SU-DHL-6 (cell line): ENCODE results near the gene KRTCAP2.

Source experiments
- H2AFZ ChIP-seq: fragments of 200-600 bp; sonication (generic); 2 replicates; pipeline ENCODE4 v1.6.1; 2014; ENCODE audit warnings: low read depth, mild to moderate bottlenecking, moderate library complexity, mixed read lengths, antibody characterized with exemption, low read length; ENCODE audit not compliant: severe bottlenecking
- H3F3A ChIP-seq: fragments of 200-600 bp; shearing (Covaris generic); 2 replicates; pipeline ENCODE4 v1.6.0; 2016; ENCODE audit warnings: antibody characterized with exemption, mild to moderate bottlenecking; ENCODE audit not compliant: insufficient read depth
- H3K27ac ChIP-seq: fragments of 200-600 bp; sonication (generic); 2 replicates; pipeline ENCODE4 v1.5.1; 2016; ENCODE audit warnings: low read depth, mild to moderate bottlenecking, low read length, moderate library complexity, mixed read lengths
- H3K27me3 ChIP-seq: fragments of 200-600 bp; sonication (generic), shearing (Covaris generic); 2 replicates; pipeline ENCODE4 v1.6.0; 2014; ENCODE audit warnings: mild to moderate bottlenecking, low read length
- H3K36me3 ChIP-seq: fragments of 200-600 bp; sonication (generic); 2 replicates; pipeline ENCODE4 v1.6.1; 2014; ENCODE audit warnings: mild to moderate bottlenecking, low read length, mixed read lengths
- H3K4me2 ChIP-seq: fragments of 300-600, 200-600 bp; shearing (Covaris generic), sonication (generic); 2 replicates; pipeline ENCODE4 v1.6.0; 2014; ENCODE audit warnings: low read length, low read depth, mild to moderate bottlenecking; ENCODE audit not compliant: poor library complexity, severe bottlenecking
- H3K4me3 ChIP-seq: fragments of 200-600 bp; sonication (generic); 2 replicates; pipeline ENCODE4 v1.5.1; 2014; ENCODE audit warnings: antibody characterized with exemption, low read length, mild to moderate bottlenecking, mixed read lengths; ENCODE audit not compliant: insufficient read depth, poor library complexity, severe bottlenecking
- H3K79me2 ChIP-seq: fragments of 200-600 bp; sonication (generic); 2 replicates; pipeline ENCODE4 v1.6.1; 2014; ENCODE audit warnings: mild to moderate bottlenecking, low read length, moderate library complexity; ENCODE audit not compliant: insufficient read depth
- H3K9ac ChIP-seq: fragments of 200-600 bp; sonication (generic); 2 replicates; pipeline ENCODE4 v1.7.0; 2014; ENCODE audit warnings: mild to moderate bottlenecking, low read length
- H3K9me2 ChIP-seq: fragments of 200-600 bp; sonication (generic); replicated peaks from 2 replicates; pipeline ENCODE4 v1.6.1; 2014; ENCODE audit warnings: low read length; ENCODE audit not compliant: insufficient read depth
- H3K9me3 ChIP-seq: fragments of 200-600 bp; sonication (generic); 2 replicates; pipeline ENCODE4 v1.6.1; 2014; ENCODE audit warnings: low read length, mixed read lengths; ENCODE audit not compliant: insufficient read depth
- H4K20me1 ChIP-seq: fragments of 200-600 bp; sonication (generic); 2 replicates; pipeline ENCODE4 v1.6.1; 2014; ENCODE audit warnings: low read depth, mild to moderate bottlenecking, antibody characterized with exemption, low read length, moderate library complexity, mixed read lengths
- EZH2phosphoT487 ChIP-seq: fragments of 200-600 bp; sonication (generic), shearing (Covaris generic); conservative IDR thresholded peaks from 2 replicates; pipeline ENCODE4 v1.6.1; 2018; ENCODE audit warnings: mild to moderate bottlenecking, antibody characterized with exemption, low read length, moderate library complexity, mixed read lengths
- TF ChIP-seq, protein P1 (sequence below): fragments of 200-600 bp; sonication (generic); IDR thresholded peaks from one replicate; pipeline ENCODE4 v1.5.1; 2017; ENCODE audit warnings: antibody characterized with exemption, mild to moderate bottlenecking, low read length, moderate library complexity; ENCODE audit not compliant: insufficient read depth, poor library complexity, severe bottlenecking

Gene KRTCAP2

DNA sequence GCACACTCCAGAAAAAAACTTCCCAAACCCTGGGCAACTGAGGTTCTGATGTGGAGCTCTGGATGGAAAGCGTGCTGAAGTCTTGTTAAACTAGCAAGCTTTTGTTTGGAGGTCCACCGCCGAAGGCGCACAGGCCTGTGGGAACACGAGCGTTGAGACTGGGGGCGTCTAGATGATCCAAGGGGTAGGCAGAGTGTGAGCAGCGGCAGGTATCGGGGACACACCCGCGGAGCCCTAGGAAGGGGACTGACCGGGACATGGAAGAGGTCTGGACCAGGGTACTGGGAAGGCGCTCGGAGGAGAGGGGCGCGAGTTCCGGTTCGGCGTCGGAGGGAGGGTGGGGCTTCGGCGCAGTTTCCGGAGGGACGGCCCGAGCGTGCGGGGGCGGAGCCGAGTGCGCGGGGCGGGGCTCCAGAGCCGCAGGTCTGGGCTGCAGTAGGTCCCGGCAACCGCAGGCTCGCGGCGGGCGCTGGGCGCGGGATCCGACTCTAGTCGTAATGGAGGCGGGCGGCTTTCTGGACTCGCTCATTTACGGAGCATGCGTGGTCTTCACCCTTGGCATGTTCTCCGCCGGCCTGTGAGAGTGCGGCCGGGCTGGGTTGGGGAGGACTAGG is 37.6 kb downstream of the KRTCAP2 start, which contains the start of gene SLC50A1:
Gene SLC50A1 (plus strand): TSS at position 438 of the 614 bp plus-strand sequence. CDS start 60 bp downstream, at position 498.
- Histone ChIP-seq H3K27me3 (no peaks in the 10 kb centered on the region), H3K9me3 (no peaks in the 10 kb centered on the region), H3K27ac (peak within 1 kb of the TSS; percentile 74), H4K20me1 (no peaks in the 10 kb centered on the region), H3K9me2 (no peaks in the 10 kb centered on the region), H2AFZ (peak within 1 kb of the TSS; percentile 75), H3F3A (peaks cover 24% of the 10 kb centered on the region), H3K9ac (peak within 1 kb of the TSS; percentile 78), H3K79me2 (peaks cover 8% of the 10 kb centered on the region; the same call in 1 of the 2 replicates), H3K36me3 (no peaks in the 10 kb centered on the region), H3K4me2 (peak within 1 kb of the TSS; percentile 76), H3K4me3 (peak within 1 kb of the TSS; percentile 82)
- TF ChIP-seq, protein P1, sequence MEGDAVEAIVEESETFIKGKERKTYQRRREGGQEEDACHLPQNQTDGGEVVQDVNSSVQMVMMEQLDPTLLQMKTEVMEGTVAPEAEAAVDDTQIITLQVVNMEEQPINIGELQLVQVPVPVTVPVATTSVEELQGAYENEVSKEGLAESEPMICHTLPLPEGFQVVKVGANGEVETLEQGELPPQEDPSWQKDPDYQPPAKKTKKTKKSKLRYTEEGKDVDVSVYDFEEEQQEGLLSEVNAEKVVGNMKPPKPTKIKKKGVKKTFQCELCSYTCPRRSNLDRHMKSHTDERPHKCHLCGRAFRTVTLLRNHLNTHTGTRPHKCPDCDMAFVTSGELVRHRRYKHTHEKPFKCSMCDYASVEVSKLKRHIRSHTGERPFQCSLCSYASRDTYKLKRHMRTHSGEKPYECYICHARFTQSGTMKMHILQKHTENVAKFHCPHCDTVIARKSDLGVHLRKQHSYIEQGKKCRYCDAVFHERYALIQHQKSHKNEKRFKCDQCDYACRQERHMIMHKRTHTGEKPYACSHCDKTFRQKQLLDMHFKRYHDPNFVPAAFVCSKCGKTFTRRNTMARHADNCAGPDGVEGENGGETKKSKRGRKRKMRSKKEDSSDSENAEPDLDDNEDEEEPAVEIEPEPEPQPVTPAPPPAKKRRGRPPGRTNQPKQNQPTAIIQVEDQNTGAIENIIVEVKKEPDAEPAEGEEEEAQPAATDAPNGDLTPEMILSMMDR, result no peak
- no peak for TF ChIP-seq EZH2phosphoT487

- Histone ChIP-seq H3K79me2 (peaks cover 5% of the 10 kb centered on the region; the same call in 1 of the 2 replicates), H2AFZ (peak overlapping the region; percentile 56), H3K27ac (0 out of 2 replicates have a peak overlapping the region, but pooled peaks have one; percentile 35), H3K27me3 (no peaks in the 10 kb centered on the region), H4K20me1 (no peaks in the 10 kb centered on the region), H3K4me3 (peak overlapping the region; percentile 82), H3K9me2 (no peaks in the 10 kb centered on the region), H3K4me2 (peak overlapping the region; percentile 76), H3K9me3 (no peaks in the 10 kb centered on the region), H3K9ac (peak overlapping the region; percentile 78), H3K36me3 (no peaks in the 10 kb centered on the region), H3F3A (peaks cover 24% of the 10 kb centered on the region)
- TF ChIP-seq, protein P1, result no peak
- no peak for TF ChIP-seq EZH2phosphoT487
Observed at GRCh38 chr1:155134880-155135414, 38.2 kb downstream of the KRTCAP2 start.

GRCh38 chr1:155134322-155134721 is 38.8 kb downstream of the KRTCAP2 start:
- TF ChIP-seq EZH2phosphoT487, result no peak
- TF ChIP-seq, protein P1, result no peak
- 0 out of 2 replicates have a peak overlapping the region, but pooled peaks have one; percentile 78 for H3K9ac ChIP-seq
- H3K36me3 ChIP-seq, result no peaks in the 10 kb centered on the region
- no peak overlapping the region for H2AFZ ChIP-seq
- no peak overlapping the region for H3K27ac ChIP-seq
- no peaks in the 10 kb centered on the region for H3K9me2 ChIP-seq
- H3K4me3 ChIP-seq, result no peak overlapping the region
- no peaks in the 10 kb centered on the region for H4K20me1 ChIP-seq
- no peaks in the 10 kb centered on the region for H3K9me3 ChIP-seq
- peaks cover 24% of the 10 kb centered on the region for H3F3A ChIP-seq
- H3K4me2 ChIP-seq, result peak overlapping the region; percentile 76
- no peaks in the 10 kb centered on the region for H3K79me2 ChIP-seq
- H3K27me3 ChIP-seq, result no peaks in the 10 kb centered on the region
